HL-60 (cell line): ENCODE data around the gene SHKBP1.

Source experiments
- POLR2AphosphoS5 ChIP-seq: IDR thresholded peaks from 2 replicates; pipeline ENCODE4 v1.6.1; 2012; ENCODE audit warnings: low read depth
- TF ChIP-seq, protein P1 (sequence below): IDR thresholded peaks from one replicate; pipeline ENCODE4 v1.5.1; 2011; ENCODE audit warnings: low read length, control low read depth, inconsistent platforms; ENCODE audit not compliant: insufficient read depth
- TF ChIP-seq, protein P2 (sequence below): IDR thresholded peaks from 2 replicates; pipeline ENCODE4 v1.6.1; 2012; ENCODE audit warnings: low read depth; ENCODE audit not compliant: insufficient replicate concordance

DNA sequence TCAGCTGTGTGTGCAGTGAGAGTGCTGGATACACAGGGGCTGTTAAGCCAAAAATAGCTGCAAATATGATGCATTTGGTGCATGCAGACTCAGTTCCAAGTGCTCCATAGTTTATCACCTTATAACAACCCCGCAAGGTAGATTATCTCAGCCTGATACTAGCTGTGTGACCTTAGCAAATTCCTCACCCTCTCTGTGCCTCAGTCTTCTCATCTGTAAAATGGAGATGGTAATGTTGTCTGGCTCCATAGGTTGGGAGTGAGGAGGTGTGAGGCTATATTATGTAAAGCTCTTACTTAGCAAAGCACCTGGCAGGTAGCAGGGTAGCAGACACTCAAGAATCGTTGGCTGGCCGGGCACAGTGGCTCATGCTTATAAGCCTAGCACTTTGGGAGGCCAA is 23.8 kb upstream of the SHKBP1 start:
- TF ChIP-seq, protein P1, sequence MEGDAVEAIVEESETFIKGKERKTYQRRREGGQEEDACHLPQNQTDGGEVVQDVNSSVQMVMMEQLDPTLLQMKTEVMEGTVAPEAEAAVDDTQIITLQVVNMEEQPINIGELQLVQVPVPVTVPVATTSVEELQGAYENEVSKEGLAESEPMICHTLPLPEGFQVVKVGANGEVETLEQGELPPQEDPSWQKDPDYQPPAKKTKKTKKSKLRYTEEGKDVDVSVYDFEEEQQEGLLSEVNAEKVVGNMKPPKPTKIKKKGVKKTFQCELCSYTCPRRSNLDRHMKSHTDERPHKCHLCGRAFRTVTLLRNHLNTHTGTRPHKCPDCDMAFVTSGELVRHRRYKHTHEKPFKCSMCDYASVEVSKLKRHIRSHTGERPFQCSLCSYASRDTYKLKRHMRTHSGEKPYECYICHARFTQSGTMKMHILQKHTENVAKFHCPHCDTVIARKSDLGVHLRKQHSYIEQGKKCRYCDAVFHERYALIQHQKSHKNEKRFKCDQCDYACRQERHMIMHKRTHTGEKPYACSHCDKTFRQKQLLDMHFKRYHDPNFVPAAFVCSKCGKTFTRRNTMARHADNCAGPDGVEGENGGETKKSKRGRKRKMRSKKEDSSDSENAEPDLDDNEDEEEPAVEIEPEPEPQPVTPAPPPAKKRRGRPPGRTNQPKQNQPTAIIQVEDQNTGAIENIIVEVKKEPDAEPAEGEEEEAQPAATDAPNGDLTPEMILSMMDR = no peak
- no peak for TF ChIP-seq POLR2AphosphoS5
- TF ChIP-seq, protein P2, sequence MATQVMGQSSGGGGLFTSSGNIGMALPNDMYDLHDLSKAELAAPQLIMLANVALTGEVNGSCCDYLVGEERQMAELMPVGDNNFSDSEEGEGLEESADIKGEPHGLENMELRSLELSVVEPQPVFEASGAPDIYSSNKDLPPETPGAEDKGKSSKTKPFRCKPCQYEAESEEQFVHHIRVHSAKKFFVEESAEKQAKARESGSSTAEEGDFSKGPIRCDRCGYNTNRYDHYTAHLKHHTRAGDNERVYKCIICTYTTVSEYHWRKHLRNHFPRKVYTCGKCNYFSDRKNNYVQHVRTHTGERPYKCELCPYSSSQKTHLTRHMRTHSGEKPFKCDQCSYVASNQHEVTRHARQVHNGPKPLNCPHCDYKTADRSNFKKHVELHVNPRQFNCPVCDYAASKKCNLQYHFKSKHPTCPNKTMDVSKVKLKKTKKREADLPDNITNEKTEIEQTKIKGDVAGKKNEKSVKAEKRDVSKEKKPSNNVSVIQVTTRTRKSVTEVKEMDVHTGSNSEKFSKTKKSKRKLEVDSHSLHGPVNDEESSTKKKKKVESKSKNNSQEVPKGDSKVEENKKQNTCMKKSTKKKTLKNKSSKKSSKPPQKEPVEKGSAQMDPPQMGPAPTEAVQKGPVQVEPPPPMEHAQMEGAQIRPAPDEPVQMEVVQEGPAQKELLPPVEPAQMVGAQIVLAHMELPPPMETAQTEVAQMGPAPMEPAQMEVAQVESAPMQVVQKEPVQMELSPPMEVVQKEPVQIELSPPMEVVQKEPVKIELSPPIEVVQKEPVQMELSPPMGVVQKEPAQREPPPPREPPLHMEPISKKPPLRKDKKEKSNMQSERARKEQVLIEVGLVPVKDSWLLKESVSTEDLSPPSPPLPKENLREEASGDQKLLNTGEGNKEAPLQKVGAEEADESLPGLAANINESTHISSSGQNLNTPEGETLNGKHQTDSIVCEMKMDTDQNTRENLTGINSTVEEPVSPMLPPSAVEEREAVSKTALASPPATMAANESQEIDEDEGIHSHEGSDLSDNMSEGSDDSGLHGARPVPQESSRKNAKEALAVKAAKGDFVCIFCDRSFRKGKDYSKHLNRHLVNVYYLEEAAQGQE = no peak
